HCT116 (cell line): ENCODE results near the gene INPP5D. TPM values are rescaled to one million over a fixed set of nuclear protein-coding genes. Genes with fewer than 3 reads are reported as not detected.

Experiments
- ATAC-seq: fragments of 200-7000 bp; cut with Tn5 transposase; 2 replicates; pipeline ENCODE4 v1.9.1; 2020; ENCODE audit warnings: mild to moderate bottlenecking, moderate library complexity
- BruUV-seq: library from RNA; stranded (reverse); fragments of 400-500 nt; replicated peaks from 2 replicates; lab custom pipeline; 2021; lab: Mats Ljungman, UMichigan
- CTCF ChIA-PET: fragments of 300-600 bp; sonication (Branson Sonifier 250); formaldehyde crosslinking; loops from one replicate; lab custom pipeline; 2021; ENCODE audit warnings: antibody characterized with exemption; lab: Charles Lee
- POLR2A ChIA-PET: fragments of 300-600, 350-600 bp; sonication (Branson Sonifier 250); formaldehyde crosslinking; loops from one replicate; lab custom pipeline; 2021; ENCODE audit warnings: antibody characterized with exemption; lab: Charles Lee
- RAD21 ChIA-PET, 2 experiments: fragments of 300-600 bp; sonication (Branson Sonifier 250); formaldehyde crosslinking; loops; one replicate each; lab custom pipeline; 2023; ENCODE audit warnings: low total read pairs in 2 of 2; ENCODE audit not compliant: uncharacterized antibody in 2 of 2, unreplicated experiment in 2 of 2, low non-redundant PET in 1 of 2; lab: Charles Lee
- DNase-seq: peaks from one replicate; pipeline ENCODE4 v3.0.0-alpha.2; 2010; ENCODE audit warnings: low read depth, low spot score
- H2AFZ ChIP-seq: fragments of 200-600 bp; shearing (Covaris generic), sonication (generic); 2 replicates; pipeline ENCODE4 v1.6.1; 2017; ENCODE audit warnings: low read depth, mixed run types, mixed read lengths, antibody characterized with exemption, low read length; ENCODE audit not compliant: poor library complexity, severe bottlenecking
- H3K27ac ChIP-seq: 2 replicates; pipeline ENCODE4 v1.5.1; 2012; ENCODE audit warnings: low read depth, low read length
- H3K27me3 ChIP-seq: fragments of 200-600 bp; sonication (generic); 2 replicates; pipeline ENCODE4 v1.6.1; 2016; ENCODE audit warnings: mixed run types, low read length, mixed read lengths; ENCODE audit not compliant: insufficient read depth
- H3K36me3 ChIP-seq, 2 experiments: fragments of 200-500 bp in 1 of 2; fragments of 200-600 bp in 1 of 2; sonication (Bioruptor generic) in 1 of 2; sonication (generic) in 1 of 2; 2 replicates each; pipeline versions ENCODE4 v1.5.1 to v1.6.1; 2014 to 2016; ENCODE audit warnings: low read length in 2 of 2, inconsistent platforms in 1 of 2, mixed read lengths in 1 of 2, mixed run types in 1 of 2; ENCODE audit not compliant: insufficient read depth in 2 of 2, control insufficient read depth in 1 of 2
- H3K4me1 ChIP-seq, 2 experiments: fragments of 200-600 bp in 1 of 2; sonication (generic) in 1 of 2; 2 replicates each; pipeline versions ENCODE4 v1.5.1 to v1.6.1; 2012 to 2017; ENCODE audit warnings: low read length in 2 of 2, inconsistent platforms in 1 of 2, mild to moderate bottlenecking in 1 of 2, mixed read lengths in 1 of 2, mixed run types in 1 of 2, moderate library complexity in 1 of 2; ENCODE audit not compliant: insufficient read depth in 2 of 2, control insufficient read depth in 1 of 2
- H3K4me2 ChIP-seq: fragments of 200-600 bp; sonication (generic); 2 replicates; pipeline ENCODE4 v1.6.1; 2017; ENCODE audit warnings: mixed run types, low read length, mixed read lengths
- H3K4me3 ChIP-seq, 2 experiments: fragments of 200-600 bp in 1 of 2; sonication (generic) in 1 of 2; replicated peaks in 1 of 2; 2 replicates each; pipeline ENCODE4 v1.5.1; 2011 to 2016; ENCODE audit warnings: low read length in 2 of 2, control low read depth in 1 of 2, low read depth in 1 of 2, mild to moderate bottlenecking in 1 of 2, mixed read lengths in 1 of 2, mixed run types in 1 of 2
- H3K79me2 ChIP-seq: fragments of 200-600 bp; sonication (generic); 2 replicates; pipeline ENCODE4 v1.6.1; 2017; ENCODE audit warnings: mild to moderate bottlenecking, mixed run types, low read length, moderate library complexity, mixed read lengths; ENCODE audit not compliant: insufficient read depth
- H3K9ac ChIP-seq: fragments of 200-600 bp; sonication (generic); 2 replicates; pipeline ENCODE4 v1.6.1; 2016; ENCODE audit warnings: low read length, mixed read lengths
- H3K9me2 ChIP-seq: fragments of 200-600 bp; sonication (generic), shearing (Covaris generic); 2 replicates; pipeline ENCODE4 v1.6.1; 2017; ENCODE audit warnings: mixed run types, mild to moderate bottlenecking, moderate library complexity; ENCODE audit not compliant: insufficient read depth
- H3K9me3 ChIP-seq, 2 experiments: fragments of 200-500 bp in 1 of 2; fragments of 200-600 bp in 1 of 2; sonication (Bioruptor generic) in 1 of 2; sonication (generic) in 1 of 2; 2 replicates each; pipeline ENCODE4 v1.6.1; 2014 to 2017; ENCODE audit warnings: low read length in 2 of 2, mixed read lengths in 2 of 2, inconsistent platforms in 1 of 2, low read depth in 1 of 2, mild to moderate bottlenecking in 1 of 2, mixed run types in 1 of 2, moderate library complexity in 1 of 2; ENCODE audit not compliant: control insufficient read depth in 1 of 2, insufficient read depth in 1 of 2
- H4K20me1 ChIP-seq: fragments of 200-600 bp; sonication (generic), shearing (Covaris generic); 2 replicates; pipeline ENCODE4 v1.6.1; 2017; ENCODE audit warnings: mixed run types, mild to moderate bottlenecking, moderate library complexity; ENCODE audit not compliant: insufficient read depth
- ATF3 ChIP-seq: IDR thresholded peaks from 2 replicates; pipeline ENCODE4 v1.6.1; 2012
- CEBPB ChIP-seq: IDR thresholded peaks from 2 replicates; pipeline ENCODE4 v1.6.1; 2012; ENCODE audit warnings: low read depth
- CTCF ChIP-seq, 3 experiments: fragments of 200-600 bp in 1 of 3; sonication (generic) in 1 of 3; IDR thresholded peaks in 2 of 3; conservative IDR thresholded peaks in 1 of 3; 2 replicates each; pipeline ENCODE4 v1.5.1; 2012 to 2017; ENCODE audit warnings: low read depth in 2 of 3, low read length in 2 of 3, antibody characterized with exemption in 1 of 3, borderline replicate concordance in 1 of 3, control low read depth in 1 of 3, mild to moderate bottlenecking in 1 of 3, mixed read lengths in 1 of 3, mixed run types in 1 of 3, moderate library complexity in 1 of 3; ENCODE audit not compliant: insufficient read depth in 1 of 3
- EZH2phosphoT487 ChIP-seq: fragments of 200-600 bp; IDR thresholded peaks from 2 replicates; pipeline ENCODE4 v1.6.1; 2018; ENCODE audit warnings: antibody characterized with exemption, borderline replicate concordance
- FOSL1 ChIP-seq: IDR thresholded peaks from 2 replicates; pipeline ENCODE4 v1.6.1; 2012; ENCODE audit warnings: low read depth
- JUND ChIP-seq: IDR thresholded peaks from 2 replicates; pipeline ENCODE4 v1.6.1; 2012
- POLR2AphosphoS5 ChIP-seq: IDR thresholded peaks from 2 replicates; pipeline ENCODE4 v1.6.1; 2011; ENCODE audit warnings: mild to moderate bottlenecking, low read depth, low read length, moderate library complexity
- RAD21 ChIP-seq: IDR thresholded peaks from 2 replicates; pipeline ENCODE4 v1.6.1; 2012; ENCODE audit warnings: low read depth, mild to moderate bottlenecking
- SIN3A ChIP-seq: IDR thresholded peaks from 2 replicates; pipeline ENCODE4 v1.6.1; 2012; ENCODE audit warnings: low read depth
- TCF7L2 ChIP-seq: IDR thresholded peaks from 2 replicates; pipeline ENCODE4 v1.7.0; 2011; ENCODE audit warnings: borderline replicate concordance, inconsistent platforms; ENCODE audit not compliant: insufficient read depth, insufficient read length; ENCODE audit errors: extremely low read depth
- ZFX ChIP-seq: fragments of 450-650 bp; IDR thresholded peaks from 2 replicates; pipeline ENCODE4 v1.6.1; 2017
- intact Hi-C: fragments of 100-400 bp; cut with micrococcal nuclease; formaldehyde crosslinking; loops from 2 replicates; pipeline ENCODE4 v1.10.0; 2022
- total RNA-seq: library from RNA; stranded (reverse); gene quantifications from one replicate; pipeline ENCODE4 v1.2.1, GENCODE V29; 2021; ENCODE audit not compliant: unreplicated experiment
- TF ChIP-seq, protein P1 (sequence below): IDR thresholded peaks from 2 replicates; pipeline ENCODE4 v1.6.1; 2012
- TF ChIP-seq, protein P2 (sequence below): IDR thresholded peaks from 2 replicates; pipeline ENCODE4 v1.6.1; 2011; ENCODE audit warnings: mild to moderate bottlenecking, low read length, moderate library complexity; ENCODE audit not compliant: insufficient replicate concordance; ENCODE audit errors: extremely low read depth

INPP5D gene
- total RNA-seq, 1 experiment from 2014 or later = 1.8 TPM

- no peak overlapping the region for H2AFZ ChIP-seq
- CTCF ChIA-PET = no interaction called here
- intact Hi-C loops = no loop called here
- no peak for TF ChIP-seq EZH2phosphoT487
- no peak for TF ChIP-seq TCF7L2
- no peak for TF ChIP-seq ZFX
- no peak for TF ChIP-seq CTCF (IDR thresholded peaks at IDR 0.05 in 2 of 3, conservative IDR thresholded peaks at IDR 0.05 in 1 of 3; ENCODE audit: borderline replicate concordance in 1 of 3, insufficient read depth in 1 of 3, low read depth in 2 of 3, low read length in 2 of 3)
- TF ChIP-seq CEBPB = no peak
- no peak for TF ChIP-seq SIN3A
- TF ChIP-seq RAD21 = no peak
- TF ChIP-seq JUND = no peak
- TF ChIP-seq, protein P1, sequence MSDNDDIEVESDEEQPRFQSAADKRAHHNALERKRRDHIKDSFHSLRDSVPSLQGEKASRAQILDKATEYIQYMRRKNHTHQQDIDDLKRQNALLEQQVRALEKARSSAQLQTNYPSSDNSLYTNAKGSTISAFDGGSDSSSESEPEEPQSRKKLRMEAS = no peak
- TF ChIP-seq, protein P2, sequence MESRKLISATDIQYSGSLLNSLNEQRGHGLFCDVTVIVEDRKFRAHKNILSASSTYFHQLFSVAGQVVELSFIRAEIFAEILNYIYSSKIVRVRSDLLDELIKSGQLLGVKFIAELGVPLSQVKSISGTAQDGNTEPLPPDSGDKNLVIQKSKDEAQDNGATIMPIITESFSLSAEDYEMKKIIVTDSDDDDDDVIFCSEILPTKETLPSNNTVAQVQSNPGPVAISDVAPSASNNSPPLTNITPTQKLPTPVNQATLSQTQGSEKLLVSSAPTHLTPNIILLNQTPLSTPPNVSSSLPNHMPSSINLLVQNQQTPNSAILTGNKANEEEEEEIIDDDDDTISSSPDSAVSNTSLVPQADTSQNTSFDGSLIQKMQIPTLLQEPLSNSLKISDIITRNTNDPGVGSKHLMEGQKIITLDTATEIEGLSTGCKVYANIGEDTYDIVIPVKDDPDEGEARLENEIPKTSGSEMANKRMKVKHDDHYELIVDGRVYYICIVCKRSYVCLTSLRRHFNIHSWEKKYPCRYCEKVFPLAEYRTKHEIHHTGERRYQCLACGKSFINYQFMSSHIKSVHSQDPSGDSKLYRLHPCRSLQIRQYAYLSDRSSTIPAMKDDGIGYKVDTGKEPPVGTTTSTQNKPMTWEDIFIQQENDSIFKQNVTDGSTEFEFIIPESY = no peak
- no peak for TF ChIP-seq FOSL1
- no peak for TF ChIP-seq POLR2AphosphoS5
- TF ChIP-seq ATF3 = no peak
- RAD21 ChIA-PET = no interaction called here
- no peaks in the 10 kb centered on the region for H3K9me3 ChIP-seq
- no peaks in the 10 kb centered on the region for H3K9me2 ChIP-seq
- POLR2A ChIA-PET = no interaction called here
- H3K79me2 ChIP-seq = no peaks in the 10 kb centered on the region
- no peak overlapping the region for H3K4me2 ChIP-seq
- no peaks in the 10 kb centered on the region for H3K27me3 ChIP-seq
- BruUV-seq = no TSS peak
- no peaks in the 10 kb centered on the region for H3K36me3 ChIP-seq
- no peaks in the 10 kb centered on the region for H4K20me1 ChIP-seq
- no peak for DNase-seq
- H3K4me1 ChIP-seq = peaks cover 6 to 18% of the 10 kb centered on the region in 2 experiments; a peak in 3 of 4 replicates
- no peak overlapping the region for H3K9ac ChIP-seq
- H3K27ac ChIP-seq = no peak overlapping the region
- ATAC-seq = no peak
- H3K4me3 ChIP-seq = no peak overlapping the region
Measured at GRCh38 chr2:233164128-233164635, 104.0 kb downstream of the INPP5D start.
